MV-4-11 (cell line): Measurements from ENCODE around the gene TMEM17.

Source experiments
- DNase-seq: peaks from one replicate; lab custom pipeline; 2025; lab: John Stamatoyannopoulos, UW

TMEM17 gene

GRCh38 chr2:62511636-62512035 is 5.6 kb upstream of the TMEM17 start:
- no peak for DNase-seq

GRCh38 chr2:62506421-62506750 is 391 bp upstream of the TMEM17 start:
- no peak for DNase-seq

GRCh38 chr2:62505109-62505749 is 766 bp downstream of the TMEM17 start:
- no peak for DNase-seq

- DNase-seq: no peak
Observed at GRCh38 chr2:62504657-62505056, 1.3 kb downstream of the TMEM17 start.

GRCh38 chr2:62501794-62502500 is 4.0 kb downstream of the TMEM17 start:
- no peak for DNase-seq

GRCh38 chr2:62501069-62501468 is 4.9 kb downstream of the TMEM17 start:
- DNase-seq: no peak

- no peak for DNase-seq
Observed at GRCh38 chr2:62499430-62500060, 6.5 kb downstream of the TMEM17 start.

- DNase-seq: no peak
Observed at GRCh38 chr2:62498739-62499138, 7.3 kb downstream of the TMEM17 start.

GRCh38 chr2:62495761-62496160 is 10.2 kb downstream of the TMEM17 start:
- no peak for DNase-seq

- DNase-seq: no peak
Observed at GRCh38 chr2:62492048-62492447, 13.9 kb downstream of the TMEM17 start.

- no peak for DNase-seq
Observed at GRCh38 chr2:62489702-62490101, 16.3 kb downstream of the TMEM17 start.

- DNase-seq: no peak
Observed at GRCh38 chr2:62489162-62489561, 16.8 kb downstream of the TMEM17 start.

GRCh38 chr2:62486439-62486765 is 19.6 kb downstream of the TMEM17 start:
- DNase-seq: no peak

GRCh38 chr2:62485761-62486438 is 20.1 kb downstream of the TMEM17 start:
- no peak for DNase-seq

- DNase-seq: no peak
Observed at GRCh38 chr2:62482558-62483352, 23.2 kb downstream of the TMEM17 start.

- no peak for DNase-seq
Observed at GRCh38 chr2:62479917-62480316, 26.1 kb downstream of the TMEM17 start.

GRCh38 chr2:62478093-62478580 is 27.9 kb downstream of the TMEM17 start:
- peak; percentile 78 for DNase-seq

- DNase-seq: no peak
Observed at GRCh38 chr2:62477573-62477972, 28.4 kb downstream of the TMEM17 start.

GRCh38 chr2:62475172-62476011 is 30.6 kb downstream of the TMEM17 start:
- no peak for DNase-seq

- DNase-seq: no peak
Observed at GRCh38 chr2:62474176-62474575, 31.8 kb downstream of the TMEM17 start.

GRCh38 chr2:62473246-62473827 is 32.7 kb downstream of the TMEM17 start:
- DNase-seq: no peak
